Tibial nerve (tissue), 3 donors: ENCODE results near the gene TRAPPC3L.

Experiments used
- POLR2A ChIP-seq, 2 donors: fragments of 450-650 bp; IDR thresholded peaks; one replicate each; pipeline ENCODE4 v1.6.1; 2017; ENCODE audit warnings: antibody characterized with exemption in 2 of 2, mild to moderate bottlenecking in 2 of 2, moderate library complexity in 2 of 2
- TF ChIP-seq, protein P1 (sequence below), 5 experiments: fragments of 200-600 bp in 3 of 5; fragments of 450-650 bp in 2 of 5; sonication (generic) in 3 of 5; IDR thresholded peaks; one replicate each; pipeline ENCODE4 v1.5.1; 2016 to 2019; ENCODE audit warnings: antibody characterized with exemption in 5 of 5, mild to moderate bottlenecking in 3 of 5, moderate library complexity in 2 of 5

- TF ChIP-seq, protein P1, sequence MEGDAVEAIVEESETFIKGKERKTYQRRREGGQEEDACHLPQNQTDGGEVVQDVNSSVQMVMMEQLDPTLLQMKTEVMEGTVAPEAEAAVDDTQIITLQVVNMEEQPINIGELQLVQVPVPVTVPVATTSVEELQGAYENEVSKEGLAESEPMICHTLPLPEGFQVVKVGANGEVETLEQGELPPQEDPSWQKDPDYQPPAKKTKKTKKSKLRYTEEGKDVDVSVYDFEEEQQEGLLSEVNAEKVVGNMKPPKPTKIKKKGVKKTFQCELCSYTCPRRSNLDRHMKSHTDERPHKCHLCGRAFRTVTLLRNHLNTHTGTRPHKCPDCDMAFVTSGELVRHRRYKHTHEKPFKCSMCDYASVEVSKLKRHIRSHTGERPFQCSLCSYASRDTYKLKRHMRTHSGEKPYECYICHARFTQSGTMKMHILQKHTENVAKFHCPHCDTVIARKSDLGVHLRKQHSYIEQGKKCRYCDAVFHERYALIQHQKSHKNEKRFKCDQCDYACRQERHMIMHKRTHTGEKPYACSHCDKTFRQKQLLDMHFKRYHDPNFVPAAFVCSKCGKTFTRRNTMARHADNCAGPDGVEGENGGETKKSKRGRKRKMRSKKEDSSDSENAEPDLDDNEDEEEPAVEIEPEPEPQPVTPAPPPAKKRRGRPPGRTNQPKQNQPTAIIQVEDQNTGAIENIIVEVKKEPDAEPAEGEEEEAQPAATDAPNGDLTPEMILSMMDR (IDR thresholded peaks at IDR 0.05), result no peak
- no peak for TF ChIP-seq POLR2A (IDR thresholded peaks at IDR 0.05)
These were observed 77.2 kb downstream of the TRAPPC3L start for GRCh38 chr6:116468293-116468692.
